NCI-H2196 treated with DMSO at 0.1 percent for 48 hours (cell line): ENCODE measurements around the gene SFMBT1.

Source experiments
- DNase-seq: peaks from one replicate; lab custom pipeline; 2025; ENCODE audit not compliant: unreplicated experiment; lab: John Stamatoyannopoulos, UW

SFMBT1 gene

DNA sequence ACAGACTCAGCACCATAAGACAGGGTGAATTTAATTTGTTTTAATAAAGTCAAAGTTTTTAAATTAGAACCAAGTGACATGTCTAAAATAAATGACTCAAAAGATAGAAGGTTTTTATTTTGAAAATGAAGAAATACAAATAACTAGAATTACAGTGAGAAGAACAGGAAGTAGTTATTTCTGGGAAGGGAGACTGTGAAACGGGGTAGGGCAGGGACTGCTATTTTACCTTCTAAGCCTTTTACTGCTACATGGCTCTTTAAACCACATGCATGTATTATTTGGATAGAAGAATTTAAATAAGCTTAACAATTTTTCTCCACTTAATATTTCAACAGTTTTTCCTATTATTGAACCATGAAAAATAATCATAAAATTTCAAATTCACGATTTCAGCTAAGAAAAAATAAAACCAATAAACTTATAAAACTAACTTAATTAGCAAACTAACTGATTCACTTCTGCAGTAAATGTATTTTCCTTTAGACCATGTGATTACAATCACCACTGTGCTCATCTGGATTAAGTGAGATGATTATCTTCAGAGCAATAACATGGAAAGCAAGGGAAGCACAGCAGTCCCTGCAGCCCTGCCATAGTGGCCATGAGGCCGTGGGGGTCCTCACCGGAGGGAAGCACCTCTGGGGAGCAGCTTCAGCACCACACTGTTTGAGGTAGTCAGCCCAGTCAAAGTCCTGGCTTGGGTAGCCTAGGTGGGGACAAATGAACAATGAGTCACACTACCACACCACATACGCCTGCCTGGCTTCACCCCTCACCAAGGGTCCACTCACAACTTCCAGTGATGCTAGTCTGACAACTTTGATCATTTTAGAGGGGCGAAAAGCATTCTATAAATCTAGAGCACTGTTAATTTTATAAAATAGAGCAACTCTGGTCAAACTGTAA, 120.2 kb downstream of the SFMBT1 start:
- DNase-seq = no peak

DNA sequence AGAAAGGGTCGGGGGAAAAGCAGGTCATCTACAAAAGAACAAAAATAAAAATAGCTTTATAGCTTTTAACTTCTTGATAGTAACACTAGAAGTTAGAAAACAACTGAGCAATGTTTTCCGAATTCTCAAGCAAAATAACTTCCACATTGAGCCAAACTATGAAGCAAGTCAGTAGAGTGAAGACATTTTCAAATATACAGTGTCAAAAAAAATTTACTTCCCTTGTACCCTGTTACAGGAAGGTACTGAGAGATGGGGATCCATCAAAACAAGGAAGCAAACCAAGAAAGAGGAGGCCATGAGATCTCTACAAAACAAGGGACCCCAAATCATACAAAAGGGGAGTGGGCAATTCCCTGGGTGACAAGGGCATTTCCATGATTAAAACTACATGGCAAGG, 121.9 kb downstream of the SFMBT1 start:
- no peak for DNase-seq

DNA sequence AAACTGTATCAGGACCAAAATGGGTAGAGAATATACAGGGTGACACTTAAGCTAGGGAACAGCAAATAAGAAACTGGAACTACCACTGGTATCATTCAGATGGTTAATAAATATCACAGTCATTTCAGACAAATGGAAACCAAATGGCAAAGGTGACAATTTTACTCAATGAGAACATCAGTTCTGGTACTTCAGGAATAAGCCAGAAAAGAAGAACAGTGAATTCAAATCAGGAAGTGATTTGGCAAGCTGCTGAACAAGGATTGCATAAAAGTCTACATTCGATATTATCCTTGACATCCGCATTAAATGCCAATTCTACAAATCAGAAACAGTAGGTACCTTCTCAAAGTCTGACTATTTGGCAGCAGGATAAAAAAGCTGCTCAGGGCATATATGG, 125.0 kb downstream of the SFMBT1 start:
- no peak for DNase-seq

DNA sequence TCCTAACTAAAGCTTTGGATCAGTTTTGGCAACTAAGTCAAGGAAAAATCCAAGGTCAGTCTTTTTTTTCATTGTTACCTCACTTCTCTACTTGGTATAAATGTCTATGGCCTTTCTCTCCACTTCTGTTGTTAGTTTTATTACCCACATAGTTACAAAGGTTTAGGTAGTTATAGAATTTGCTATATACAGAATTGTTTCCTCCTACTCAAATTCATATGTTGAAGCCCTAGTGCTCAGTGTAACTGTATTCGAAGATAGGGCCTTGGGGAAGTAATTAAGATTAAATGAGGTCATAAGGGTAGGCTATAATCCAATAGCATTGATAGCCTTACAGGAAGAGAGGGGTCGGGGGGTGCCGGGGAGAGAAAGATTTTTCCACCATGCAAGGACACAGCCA, 128.8 kb downstream of the SFMBT1 start:
- no peak for DNase-seq

DNA sequence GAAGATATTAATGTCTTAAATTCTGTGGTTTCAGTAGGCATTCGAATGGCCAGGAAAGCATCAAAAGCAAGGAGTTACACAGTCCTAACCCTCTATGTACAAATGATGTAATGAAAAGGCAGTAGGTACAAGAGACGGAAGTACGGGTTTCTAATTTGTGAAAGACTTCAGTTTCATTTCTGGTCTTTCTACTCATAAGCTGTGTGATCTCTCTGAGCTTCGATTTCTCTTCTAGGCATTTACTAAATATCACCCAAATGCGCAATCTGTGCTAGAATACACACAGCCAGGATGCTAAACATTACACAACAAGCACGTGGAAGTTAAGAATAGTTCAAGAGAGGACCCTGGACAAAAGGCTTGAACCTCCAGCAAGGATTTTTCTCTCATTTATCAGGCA, 130.6 kb downstream of the SFMBT1 start:
- DNase-seq = no peak

DNA sequence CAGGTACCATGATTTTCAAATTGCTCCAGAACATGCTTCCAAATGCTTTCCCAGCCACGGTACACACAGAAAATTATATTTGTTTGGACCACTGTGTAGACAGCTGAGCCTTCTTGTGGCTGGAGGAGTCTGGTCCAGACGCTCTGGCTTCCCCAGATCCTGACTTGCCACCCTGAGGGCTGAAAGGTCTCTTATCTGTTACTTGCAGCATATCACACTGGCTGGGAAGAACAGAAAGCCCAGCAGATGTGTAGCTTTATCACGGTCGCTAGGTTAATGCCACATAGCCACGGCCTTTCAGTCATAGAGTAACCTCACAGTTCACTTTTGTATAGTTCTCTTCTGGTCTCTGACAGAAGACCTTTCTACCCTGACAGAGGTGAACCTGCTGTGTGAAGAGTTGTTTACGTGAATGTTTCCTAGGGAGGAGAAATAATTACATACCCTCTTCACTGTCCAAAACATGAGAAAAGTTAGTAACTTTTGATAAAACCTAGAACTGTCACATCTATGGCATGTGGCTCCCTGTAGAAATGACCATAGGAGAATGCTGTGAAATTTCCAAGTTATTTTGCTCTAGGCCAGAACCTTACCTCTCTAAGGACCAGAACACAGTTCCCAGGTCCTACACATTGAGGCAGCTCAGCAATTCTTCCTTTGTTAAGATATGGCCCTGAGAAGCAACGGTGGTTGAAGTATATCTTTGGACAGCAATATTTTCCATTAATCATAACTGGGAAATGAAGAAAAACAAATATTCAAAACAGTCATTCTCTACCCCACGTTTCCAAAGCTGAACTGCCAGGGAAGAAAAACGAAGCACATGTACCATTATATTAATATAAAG, 132.8 kb downstream of the SFMBT1 start:
- no peak for DNase-seq

DNA sequence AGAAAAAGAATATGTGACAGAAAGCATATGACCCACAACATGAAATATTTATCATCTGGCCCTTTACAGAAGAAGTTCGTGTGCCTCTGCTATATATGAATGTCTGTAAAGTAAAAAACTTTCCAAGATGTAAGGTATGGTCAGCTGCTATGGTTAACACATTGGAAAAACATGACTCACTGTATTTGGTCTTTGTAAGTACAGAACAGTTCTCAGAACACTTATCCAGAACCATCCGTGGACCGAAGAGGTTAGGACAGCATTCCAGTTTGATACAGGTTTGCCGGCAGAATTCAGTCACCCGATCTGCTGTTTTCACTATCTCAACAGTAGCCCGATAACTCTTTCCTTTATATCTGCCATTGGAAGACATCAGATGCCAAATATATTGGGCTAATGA, 135.1 kb downstream of the SFMBT1 start:
- no peak for DNase-seq

DNA sequence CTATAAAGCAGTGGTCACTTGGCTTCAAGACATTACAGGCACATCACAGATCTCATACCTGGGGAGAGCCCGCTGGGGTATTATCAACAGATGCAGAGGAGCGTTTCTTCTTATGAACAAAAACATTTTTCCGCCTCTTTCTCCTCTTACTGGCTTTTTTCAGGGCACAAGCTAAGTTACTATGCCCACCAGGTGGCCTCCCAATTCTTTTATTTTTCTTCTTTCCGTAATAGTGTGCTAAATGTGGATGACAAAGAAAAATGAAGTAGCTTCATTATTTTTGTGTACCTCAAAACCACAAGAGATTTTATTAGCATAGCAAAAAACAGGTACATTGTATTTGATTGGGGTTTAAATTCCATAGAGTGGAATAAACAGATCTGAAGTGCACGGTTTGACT, 138.4 kb downstream of the SFMBT1 start:
- no peak for DNase-seq

DNA sequence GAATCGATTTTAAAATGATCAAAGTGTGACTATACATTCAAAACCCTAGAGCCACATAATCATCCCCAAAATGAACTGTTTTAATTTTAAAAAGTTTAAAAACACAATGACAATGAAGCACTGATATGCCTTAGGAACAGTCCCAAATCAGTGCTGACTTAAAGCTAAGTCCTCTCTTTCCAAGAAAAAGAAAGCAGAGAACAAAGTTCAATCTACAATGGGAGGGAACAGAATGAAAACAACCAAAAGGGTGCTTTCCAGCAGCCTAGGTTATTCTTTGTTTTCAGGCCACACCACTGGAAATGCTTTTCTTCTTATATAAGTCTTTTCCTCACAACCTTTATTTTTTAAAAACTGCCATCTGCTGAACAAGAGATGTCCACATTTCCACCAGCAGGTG, 141.3 kb downstream of the SFMBT1 start:
- DNase-seq = no peak

DNA sequence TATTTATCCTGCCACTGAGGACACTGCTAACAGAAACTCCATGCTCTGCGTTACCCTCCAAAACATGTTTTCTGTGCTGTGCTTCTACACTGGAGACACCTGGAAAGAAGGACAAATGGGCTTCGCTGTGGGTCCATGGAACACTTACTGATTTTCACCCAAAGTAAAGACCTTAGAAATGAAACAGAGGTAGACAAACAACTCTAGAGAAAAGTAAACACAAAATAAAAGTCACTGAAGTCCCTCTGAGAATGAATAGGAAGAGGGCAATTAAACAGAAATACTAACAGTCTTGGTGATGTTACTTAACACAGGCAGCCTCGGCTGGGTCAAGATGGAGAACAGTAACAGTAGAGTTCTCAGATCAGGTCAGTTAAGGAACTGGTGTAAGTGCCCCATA, 141.9 kb downstream of the SFMBT1 start:
- no peak for DNase-seq

DNA sequence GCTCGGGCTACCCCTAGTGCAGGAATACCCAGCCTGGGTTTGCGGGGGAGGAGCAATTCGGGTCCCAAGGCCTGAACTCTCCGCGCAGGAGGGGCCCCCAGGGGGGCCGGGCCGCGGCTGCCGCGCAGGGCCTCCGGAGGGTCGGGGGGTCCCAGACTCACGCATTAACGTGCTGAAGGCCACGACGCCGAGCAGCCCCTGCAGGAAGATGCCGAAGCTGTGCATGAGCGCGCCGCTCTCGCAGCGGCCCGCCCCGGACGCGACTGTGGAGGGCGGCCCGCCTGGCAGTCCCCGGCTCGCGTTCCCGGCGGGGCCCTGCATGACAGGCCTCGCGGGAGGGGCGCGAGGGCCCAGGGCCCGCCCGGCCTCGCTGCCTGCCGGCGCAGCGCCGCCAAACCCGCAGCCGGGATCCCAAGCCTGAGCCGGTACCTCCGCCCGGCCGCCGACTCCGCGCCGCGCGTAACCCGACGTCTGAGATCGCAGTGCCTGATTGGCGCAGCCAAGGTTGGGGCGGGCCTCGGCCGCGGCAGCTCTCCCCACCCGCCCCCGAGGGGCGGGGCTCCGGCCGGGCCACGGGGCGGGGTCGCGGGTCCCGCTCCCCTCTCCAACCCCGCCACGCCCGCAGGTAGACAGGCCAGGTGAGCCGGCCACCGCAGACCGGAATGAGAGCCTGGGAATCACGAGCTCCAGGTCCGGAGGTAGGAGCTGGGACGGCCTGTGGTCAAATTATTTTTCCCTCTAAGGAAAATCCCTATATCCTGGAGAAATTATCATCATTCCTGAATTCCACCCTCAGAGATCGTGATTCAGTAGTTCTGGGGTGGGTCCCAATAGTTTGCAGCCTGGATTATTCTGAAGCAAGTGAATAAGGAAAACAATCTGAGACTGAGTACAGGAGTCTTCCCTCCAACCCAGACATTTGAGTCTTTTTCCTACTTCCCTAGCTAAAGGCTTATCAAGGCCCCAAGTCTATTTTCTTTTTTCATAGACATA, 148.4 kb downstream of the SFMBT1 start, which contains the start of gene STIMATE:
TSS of gene STIMATE (minus strand) at position 419 of the 993 bp plus-strand sequence. CDS start at position 321, 98 bp downstream.
- DNase-seq = peak; percentile 20

DNA sequence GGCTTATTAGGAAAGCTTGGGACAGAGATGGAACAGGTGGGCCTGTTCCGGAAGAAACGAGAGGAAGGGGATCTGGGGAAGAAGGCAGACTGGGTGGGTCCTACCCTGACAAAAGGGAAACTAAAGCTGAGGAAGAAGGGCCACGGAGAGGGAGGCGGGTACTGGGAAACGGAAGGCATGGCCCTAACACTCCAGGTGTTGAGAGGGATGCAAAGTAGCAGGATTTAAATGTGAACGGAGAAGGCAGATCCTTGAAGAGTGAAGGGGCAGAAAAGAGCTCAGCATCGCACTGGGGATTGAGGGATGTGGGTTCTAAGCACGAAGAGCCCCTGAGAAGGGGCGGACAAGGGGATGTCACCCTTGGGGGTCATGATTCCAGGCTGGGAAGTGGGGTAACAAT, 149.3 kb downstream of the SFMBT1 start:
- DNase-seq = no peak

DNA sequence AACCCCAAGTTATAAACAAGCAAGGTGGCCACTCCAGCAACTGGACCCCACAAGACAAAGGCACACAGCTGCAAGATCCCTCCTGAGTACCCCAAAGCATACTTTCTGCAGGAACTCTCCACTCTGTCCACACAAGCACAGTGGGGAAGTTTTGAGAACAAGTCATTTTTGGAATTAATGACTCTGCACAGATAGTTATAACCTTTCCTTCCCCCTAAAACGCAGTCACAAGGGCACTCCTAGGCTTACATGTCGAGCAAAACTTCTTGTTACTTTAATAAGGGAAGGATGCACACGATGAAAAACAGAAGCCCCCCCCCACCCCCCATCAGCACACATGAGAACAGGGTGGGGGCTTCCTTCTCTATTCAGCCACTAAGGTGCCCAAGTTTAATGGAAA, 149.7 kb downstream of the SFMBT1 start:
- DNase-seq = no peak

DNA sequence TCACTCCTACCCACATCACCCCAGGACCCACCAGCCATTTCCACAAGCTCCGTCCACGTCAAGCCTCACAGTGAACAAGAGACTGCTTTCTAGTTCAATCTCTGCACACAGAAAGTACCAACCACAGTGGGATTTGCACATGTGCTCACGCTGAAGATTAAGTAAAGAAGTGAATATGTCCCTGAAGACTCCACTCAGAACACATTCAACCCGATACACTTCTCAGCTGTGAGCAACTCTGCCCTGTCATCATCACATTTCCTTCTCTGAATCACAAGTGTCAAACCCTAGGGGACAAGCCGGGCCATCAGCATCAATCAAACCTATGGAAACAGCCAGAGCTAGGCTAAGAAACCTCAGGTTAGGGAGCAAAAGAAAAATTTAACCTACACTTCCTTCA, 150.5 kb downstream of the SFMBT1 start:
- no peak for DNase-seq

DNA sequence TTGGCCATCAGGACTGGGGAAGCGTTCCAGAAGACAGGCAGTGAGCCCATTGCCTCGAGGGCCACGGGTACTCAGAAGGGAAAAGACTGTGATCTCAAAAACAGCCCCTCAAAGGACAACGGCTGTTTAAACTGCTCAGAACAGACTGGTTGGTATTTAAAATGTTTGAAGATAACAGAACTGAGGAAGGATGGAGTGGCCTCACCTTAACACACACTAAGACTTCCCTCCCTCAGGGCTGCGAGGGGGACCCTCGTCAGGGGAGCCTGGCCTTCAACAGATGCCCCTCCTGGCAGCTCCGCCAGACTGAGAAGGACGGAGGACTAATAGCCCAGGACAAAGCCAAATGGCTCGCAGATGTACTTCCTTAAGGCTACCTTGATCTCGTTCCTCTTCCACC, 151.1 kb downstream of the SFMBT1 start:
- DNase-seq = no peak

DNA sequence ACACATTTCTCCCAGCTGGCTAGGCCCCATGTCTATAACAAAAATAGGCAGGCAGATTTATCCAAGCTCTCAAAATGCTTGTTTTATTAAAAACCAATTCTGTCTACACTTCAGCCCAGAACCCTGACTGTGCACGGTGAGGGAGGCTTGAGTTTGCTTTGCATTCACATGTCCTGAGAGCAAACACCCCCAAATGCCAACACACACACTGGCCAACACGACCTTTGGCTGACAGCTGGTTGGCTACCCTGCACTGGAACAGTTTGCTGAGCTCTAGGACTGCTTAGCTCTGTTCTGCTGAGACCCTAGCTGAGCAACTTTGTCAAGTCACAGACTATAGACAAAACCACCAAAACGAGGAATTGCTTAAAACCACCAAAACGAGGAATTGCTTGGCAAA, 152.2 kb downstream of the SFMBT1 start:
- DNase-seq = no peak

DNA sequence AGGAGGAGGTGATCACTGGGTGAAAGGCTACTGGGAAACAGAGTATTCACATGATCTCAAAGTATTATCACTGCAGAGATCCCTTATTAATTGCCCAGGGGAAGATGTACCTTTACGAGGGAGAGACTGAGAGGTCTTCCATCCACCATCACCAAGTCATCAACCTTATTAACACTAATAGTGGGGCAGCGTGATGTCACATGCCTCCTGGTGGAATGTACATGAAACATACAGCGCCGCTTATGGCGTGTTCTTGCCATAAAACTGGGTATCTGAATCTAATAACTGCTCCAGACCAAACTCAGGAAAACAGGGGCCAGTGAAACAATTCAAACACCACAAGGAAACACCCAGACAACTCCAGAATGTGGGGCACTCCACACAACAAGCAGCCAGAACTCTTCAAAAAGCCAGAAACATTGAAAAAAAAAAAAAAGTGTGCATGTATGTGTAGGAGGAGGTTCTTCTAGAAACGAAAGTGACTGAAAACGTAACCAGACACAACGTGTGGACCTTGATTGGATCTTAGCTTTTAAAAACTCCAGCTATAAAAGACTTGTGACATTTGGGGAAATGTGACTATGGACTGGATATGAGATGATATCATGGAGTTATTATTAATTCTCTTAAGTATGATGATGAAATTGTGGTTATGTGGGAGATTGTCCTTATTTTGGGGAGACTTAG, 153.1 kb downstream of the SFMBT1 start:
- DNase-seq = no peak

DNA sequence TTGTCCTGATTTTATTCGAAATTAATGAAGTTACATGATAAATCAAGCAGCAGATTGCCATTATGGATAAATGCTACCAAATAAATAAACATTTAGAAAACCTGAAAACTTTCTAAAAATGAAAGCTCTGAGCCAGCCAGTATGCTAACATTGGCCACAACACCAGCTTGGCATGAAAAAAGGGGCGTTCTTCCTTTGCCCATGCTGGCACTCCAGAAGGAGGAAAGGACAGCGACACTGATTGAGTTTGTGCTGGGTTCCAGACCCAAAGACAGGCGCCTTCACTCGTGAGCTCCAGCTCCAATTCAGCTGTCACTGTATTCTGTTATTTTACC, 153.6 kb downstream of the SFMBT1 start:
- DNase-seq = no peak

DNA sequence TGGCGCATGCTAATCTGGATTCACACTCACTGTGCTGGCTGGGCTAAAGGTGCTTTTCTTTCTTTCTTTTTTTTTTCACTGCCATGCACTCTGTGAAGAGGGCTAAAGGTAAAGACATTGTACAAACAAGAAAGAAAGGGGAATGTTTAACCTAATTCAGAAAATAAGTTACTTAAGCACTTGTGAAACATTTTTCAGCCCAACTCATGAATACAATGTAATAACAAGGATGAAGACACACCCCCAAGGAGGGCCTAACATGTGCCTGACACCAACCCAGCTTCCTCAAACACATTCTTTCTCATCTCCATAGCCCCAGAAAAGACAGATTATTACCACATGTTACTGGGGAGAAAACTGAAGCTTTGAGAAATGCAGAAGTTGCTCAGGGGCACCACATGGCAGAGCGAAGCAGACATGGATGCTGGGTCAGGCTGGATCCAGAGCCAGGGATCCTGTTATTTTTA, 154.2 kb downstream of the SFMBT1 start:
- DNase-seq = no peak

DNA sequence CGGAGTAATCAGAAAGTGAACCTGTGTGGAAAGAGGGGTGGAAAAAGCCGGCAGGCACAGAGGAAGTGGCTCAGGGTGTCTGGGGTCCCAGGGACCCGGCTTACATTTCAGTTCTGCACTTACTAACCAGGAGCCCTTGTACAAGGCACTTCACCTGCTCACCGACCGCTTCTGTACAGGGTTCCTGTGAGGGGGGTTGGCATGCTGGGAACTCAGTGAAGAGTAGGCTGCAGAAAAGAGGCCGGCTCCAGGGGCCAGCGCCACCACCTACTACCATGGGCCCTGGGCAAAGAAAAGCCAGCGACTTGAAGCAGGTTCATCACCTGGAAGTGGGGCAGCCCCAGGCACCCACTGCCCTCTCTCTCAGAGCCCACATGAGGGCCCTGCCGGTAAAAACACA, 154.7 kb downstream of the SFMBT1 start:
- DNase-seq = no peak
